DOHH2 (cell line): ENCODE results near the gene MOV10L1.

Experiments used
- H3F3A ChIP-seq: fragments of 200-600 bp; sonication (generic), shearing (Covaris generic); 2 replicates; pipeline ENCODE4 v1.6.0; 2016; ENCODE audit warnings: antibody characterized with exemption, mild to moderate bottlenecking; ENCODE audit not compliant: control insufficient read depth, insufficient read depth
- H3K27ac ChIP-seq: fragments of 200-600 bp; sonication (generic); 2 replicates; pipeline ENCODE4 v1.5.1; 2014; ENCODE audit warnings: low read depth, mild to moderate bottlenecking, low read length, moderate library complexity
- H3K27me3 ChIP-seq: fragments of 200-600 bp; sonication (generic); 2 replicates; pipeline ENCODE4 v1.6.1; 2014; ENCODE audit warnings: mild to moderate bottlenecking, low read length, mixed read lengths; ENCODE audit not compliant: control insufficient read depth
- H3K36me3 ChIP-seq: fragments of 200-600 bp; sonication (generic); 2 replicates; pipeline ENCODE4 v1.6.1; 2014; ENCODE audit warnings: mild to moderate bottlenecking, low read length, moderate library complexity, mixed read lengths; ENCODE audit not compliant: control insufficient read depth
- H3K4me1 ChIP-seq: fragments of 200-600 bp; sonication (generic); 2 replicates; pipeline ENCODE4 v1.6.1; 2014; ENCODE audit warnings: mild to moderate bottlenecking, low read length, mixed read lengths; ENCODE audit not compliant: control insufficient read depth
- H3K4me2 ChIP-seq: fragments of 200-600 bp; sonication (generic); 2 replicates; pipeline ENCODE4 v1.6.0; 2014; ENCODE audit warnings: mild to moderate bottlenecking, low read length, moderate library complexity
- H3K4me3 ChIP-seq: fragments of 200-600 bp; sonication (generic); 2 replicates; pipeline ENCODE4 v1.5.1; 2014; ENCODE audit warnings: mild to moderate bottlenecking, low read length, mixed read lengths
- H3K79me2 ChIP-seq: fragments of 200-600 bp; sonication (generic); 2 replicates; pipeline ENCODE4 v1.6.1; 2014; ENCODE audit warnings: mild to moderate bottlenecking, low read length, mixed read lengths; ENCODE audit not compliant: control insufficient read depth
- H3K9me2 ChIP-seq: fragments of 200-600 bp; sonication (generic); replicated peaks from 2 replicates; pipeline ENCODE4 v1.6.1; 2014; ENCODE audit warnings: mild to moderate bottlenecking, low read length, mixed read lengths; ENCODE audit not compliant: control insufficient read depth
- H3K9me3 ChIP-seq: fragments of 200-600 bp; sonication (generic); 2 replicates; pipeline ENCODE4 v1.6.1; 2014; ENCODE audit warnings: antibody characterized with exemption, low read length, mixed read lengths; ENCODE audit not compliant: control insufficient read depth, insufficient read depth
- H4K20me1 ChIP-seq: fragments of 200-600 bp; sonication (generic); 2 replicates; pipeline ENCODE4 v1.6.0; 2014; ENCODE audit warnings: low read depth, mild to moderate bottlenecking, antibody characterized with exemption, low read length, moderate library complexity; ENCODE audit not compliant: control insufficient read depth, insufficient read depth
- EZH2phosphoT487 ChIP-seq: fragments of 200-600 bp; sonication (generic); IDR thresholded peaks from 2 replicates; pipeline ENCODE4 v1.6.1; 2017; ENCODE audit warnings: borderline replicate concordance, mild to moderate bottlenecking, antibody characterized with exemption, low read length, moderate library complexity, mixed read lengths
- TF ChIP-seq, protein P1 (sequence below): fragments of 200-600 bp; sonication (generic); IDR thresholded peaks from one replicate; pipeline ENCODE4 v1.5.1; 2014; ENCODE audit warnings: antibody characterized with exemption, mild to moderate bottlenecking, low read depth, low read length; ENCODE audit not compliant: poor library complexity, severe bottlenecking

MOV10L1 gene

GRCh38 chr22:50194037-50194805, 104.4 kb downstream of the MOV10L1 start:
- TF ChIP-seq EZH2phosphoT487 = no peak
- TF ChIP-seq, protein P1, sequence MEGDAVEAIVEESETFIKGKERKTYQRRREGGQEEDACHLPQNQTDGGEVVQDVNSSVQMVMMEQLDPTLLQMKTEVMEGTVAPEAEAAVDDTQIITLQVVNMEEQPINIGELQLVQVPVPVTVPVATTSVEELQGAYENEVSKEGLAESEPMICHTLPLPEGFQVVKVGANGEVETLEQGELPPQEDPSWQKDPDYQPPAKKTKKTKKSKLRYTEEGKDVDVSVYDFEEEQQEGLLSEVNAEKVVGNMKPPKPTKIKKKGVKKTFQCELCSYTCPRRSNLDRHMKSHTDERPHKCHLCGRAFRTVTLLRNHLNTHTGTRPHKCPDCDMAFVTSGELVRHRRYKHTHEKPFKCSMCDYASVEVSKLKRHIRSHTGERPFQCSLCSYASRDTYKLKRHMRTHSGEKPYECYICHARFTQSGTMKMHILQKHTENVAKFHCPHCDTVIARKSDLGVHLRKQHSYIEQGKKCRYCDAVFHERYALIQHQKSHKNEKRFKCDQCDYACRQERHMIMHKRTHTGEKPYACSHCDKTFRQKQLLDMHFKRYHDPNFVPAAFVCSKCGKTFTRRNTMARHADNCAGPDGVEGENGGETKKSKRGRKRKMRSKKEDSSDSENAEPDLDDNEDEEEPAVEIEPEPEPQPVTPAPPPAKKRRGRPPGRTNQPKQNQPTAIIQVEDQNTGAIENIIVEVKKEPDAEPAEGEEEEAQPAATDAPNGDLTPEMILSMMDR = no peak
- Histone ChIP-seq H3K27ac (peak overlapping the region; percentile 100), H3K79me2 (peaks cover 51% of the 10 kb centered on the region), H3K9me3 (no peaks in the 10 kb centered on the region), H3K4me2 (peak overlapping the region; percentile 99), H4K20me1 (no peaks in the 10 kb centered on the region), H3K9me2 (no peaks in the 10 kb centered on the region), H3K36me3 (peaks cover 82% of the 10 kb centered on the region), H3K4me3 (peak overlapping the region; percentile 81), H3K27me3 (no peaks in the 10 kb centered on the region), H3F3A (peaks cover 31% of the 10 kb centered on the region), H3K4me1 (peaks cover 81% of the 10 kb centered on the region)

- H3K9me3 ChIP-seq = no peaks in the 10 kb centered on the region
- H3K36me3 ChIP-seq = peaks cover 80% of the 10 kb centered on the region
- no peak overlapping the region for H3K27ac ChIP-seq
- no peaks in the 10 kb centered on the region for H3K27me3 ChIP-seq
- no peaks in the 10 kb centered on the region for H4K20me1 ChIP-seq
- no peak overlapping the region for H3K4me2 ChIP-seq
- H3K4me1 ChIP-seq = peaks cover 70% of the 10 kb centered on the region
- no peaks in the 10 kb centered on the region for H3K9me2 ChIP-seq
- H3K79me2 ChIP-seq = peaks cover 65% of the 10 kb centered on the region
- H3F3A ChIP-seq = peaks cover 16% of the 10 kb centered on the region
- H3K4me3 ChIP-seq = no peak overlapping the region
- TF ChIP-seq, protein P1 = no peak
- TF ChIP-seq EZH2phosphoT487 = no peak
These were observed 106.5 kb downstream of the MOV10L1 start for GRCh38 chr22:50196256-50196655.

DNA sequence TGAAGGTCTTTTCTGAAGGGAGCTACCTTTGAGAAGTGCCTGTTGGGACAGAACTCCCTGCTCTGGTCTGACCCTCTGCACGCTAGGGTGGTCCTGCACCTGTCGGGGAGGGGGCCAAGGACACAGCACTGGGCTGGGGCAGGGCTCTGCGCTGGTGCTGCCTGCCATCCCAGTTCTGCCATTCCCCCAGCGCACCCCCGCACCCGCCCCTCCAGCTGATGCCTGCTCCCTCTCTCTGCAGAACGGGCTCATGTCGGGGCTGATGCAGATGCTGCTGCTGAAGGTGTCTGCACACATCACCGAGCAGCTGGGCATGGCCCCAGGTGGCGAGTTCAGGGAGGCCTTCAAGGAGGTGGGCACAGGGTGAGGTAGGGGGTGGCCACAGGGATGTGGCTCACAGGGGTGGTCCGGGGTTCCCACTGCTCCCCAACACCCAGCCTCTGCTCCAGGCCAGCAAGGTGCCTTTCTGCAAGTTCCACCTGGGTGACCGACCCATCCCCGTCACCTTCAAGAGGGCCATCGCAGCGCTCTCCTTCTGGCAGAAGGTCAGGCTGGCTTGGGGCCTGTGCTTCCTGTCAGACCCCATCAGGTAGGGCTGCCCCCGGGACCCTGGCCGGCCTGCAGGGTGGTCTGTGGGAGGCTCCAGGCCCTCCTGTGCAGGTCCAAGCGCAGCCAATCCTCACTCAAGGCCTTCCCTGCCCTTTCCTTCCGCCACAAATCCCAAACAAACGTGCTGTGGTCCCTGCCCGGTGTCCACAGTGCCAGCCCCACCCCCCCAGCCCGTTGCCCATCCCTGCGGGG, 107.4 kb downstream of the MOV10L1 start:
- Histone ChIP-seq H3F3A (peaks cover 8% of the 10 kb centered on the region), H3K4me1 (peaks cover 63% of the 10 kb centered on the region), H3K9me2 (no peaks in the 10 kb centered on the region), H3K79me2 (peaks cover 70% of the 10 kb centered on the region), H3K27me3 (no peaks in the 10 kb centered on the region), H3K4me3 (no peak overlapping the region), H3K36me3 (peaks cover 83% of the 10 kb centered on the region), H3K4me2 (no peak overlapping the region), H3K9me3 (no peaks in the 10 kb centered on the region), H4K20me1 (peaks cover 5% of the 10 kb centered on the region; the same call in 1 of the 2 replicates), H3K27ac (no peak overlapping the region)
- TF ChIP-seq, protein P1 = no peak
- TF ChIP-seq EZH2phosphoT487 = no peak
